Uterus (tissue), 4 donors: ENCODE measurements around the gene HIP1. TPM values are rescaled to one million over a fixed set of nuclear protein-coding genes. Genes with fewer than 3 reads are reported as not detected.

Experiments
- DNase-seq, 2 donors: peaks; one replicate each; pipeline ENCODE4 v3.0.0-alpha.2; 2019 to 2020
- H3K27ac ChIP-seq, 2 donors: fragments of 200-600 bp; sonication (generic); 1 replicate in 1 of 2; 2 replicates in 1 of 2; pipeline ENCODE4 v1.5.1; 2016 to 2018
- H3K27me3 ChIP-seq, 2 donors: fragments of 200-600 bp; sonication (generic); one replicate each; pipeline ENCODE4 v1.5.1; 2018 to 2019; ENCODE audit warnings: control low read depth in 1 of 2
- H3K36me3 ChIP-seq, 2 donors: fragments of 200-600 bp; sonication (generic); one replicate each; pipeline ENCODE4 v1.5.1; 2019; ENCODE audit warnings: control low read depth in 1 of 2
- H3K4me1 ChIP-seq, 2 donors: fragments of 200-600 bp; sonication (generic); one replicate each; pipeline ENCODE4 v1.5.1; 2018 to 2019; ENCODE audit warnings: control low read depth in 1 of 2
- H3K4me3 ChIP-seq, 2 donors: fragments of 200-600 bp; sonication (generic); 1 replicate in 1 of 2; 2 replicates in 1 of 2; pipeline ENCODE4 v1.5.1; 2018 to 2019; ENCODE audit warnings: mild to moderate bottlenecking in 1 of 2
- H3K9me3 ChIP-seq, 2 donors: fragments of 200-600 bp; sonication (generic); one replicate each; pipeline ENCODE4 v1.5.1; 2019; ENCODE audit warnings: control low read depth in 1 of 2
- CTCF ChIP-seq, 4 experiments: fragments of 200-600 bp in 2 of 4; fragments of 450-650 bp in 2 of 4; sonication (generic) in 2 of 4; IDR thresholded peaks; one replicate each; pipeline ENCODE4 v1.5.1; 2016 to 2019; ENCODE audit warnings: antibody characterized with exemption in 4 of 4, mild to moderate bottlenecking in 2 of 4, moderate library complexity in 1 of 4
- POLR2A ChIP-seq, 2 donors: fragments of 450-650 bp; IDR thresholded peaks; one replicate each; pipeline ENCODE4 v1.6.1; 2016; ENCODE audit warnings: antibody characterized with exemption in 2 of 2, mild to moderate bottlenecking in 1 of 2, moderate library complexity in 1 of 2
- intact Hi-C: fragments of 100-400 bp; cut with DNase I; formaldehyde crosslinking; loops from one replicate; pipeline ENCODE4 v1.15.1; 2023; ENCODE audit warnings: low total_unique reads
- total RNA-seq, 4 donors: library from RNA; depleted of rRNA in 3 of 4; stranded (reverse); fragments of >200 nt in 3 of 4; gene quantifications; one replicate each; pipeline versions ENCODE4 v1.1.0 to v1.2.4, GENCODE V29; 2014 to 2023
- donor health status: DM: yes; HTN: yes; CAD: no.

HIP1 gene
- total RNA-seq, 4 donors from 2014 or later: 13.1 to 48.8 (median 20.3) TPM

- peak overlapping the region; percentile 47 to 79 for H3K4me3 ChIP-seq
- DNase-seq: peak in 1 of 2 donors; percentile 15
- TF ChIP-seq CTCF (IDR thresholded peaks at IDR 0.05): no peak
- TF ChIP-seq POLR2A (IDR thresholded peaks at IDR 0.05): no peak
- intact Hi-C loops: no loop called here
- H3K27me3 ChIP-seq: no peaks in the 10 kb centered on the region
- peak overlapping the region; percentile 88 to 95 for H3K27ac ChIP-seq
- H3K9me3 ChIP-seq: no peaks in the 10 kb centered on the region
- H3K4me1 ChIP-seq: no peaks in the 10 kb centered on the region
- no peaks in the 10 kb centered on the region for H3K36me3 ChIP-seq
Observed at GRCh38 chr7:75739796-75740672, 1.3 kb upstream of the HIP1 start.

- no peaks in the 10 kb centered on the region for H3K9me3 ChIP-seq
- H3K4me1 ChIP-seq: no peaks in the 10 kb centered on the region
- H3K4me3 ChIP-seq: peak overlapping the region; percentile 97 to 100
- peak overlapping the region; percentile 88 to 95 for H3K27ac ChIP-seq
- H3K36me3 ChIP-seq: no peaks in the 10 kb centered on the region
- H3K27me3 ChIP-seq: no peaks in the 10 kb centered on the region
- peak; percentile 99 to 100 for DNase-seq
- intact Hi-C loops: no loop called here
- TF ChIP-seq CTCF (IDR thresholded peaks at IDR 0.05): peak in 3 of 4 experiments; percentile 15 to 56 (median 16)
- peak in 1 of 2 donors; percentile 66 for TF ChIP-seq POLR2A (IDR thresholded peaks at IDR 0.05)
Observed at GRCh38 chr7:75738975-75739795, 444 bp upstream of the HIP1 start.

- peak overlapping the region; percentile 97 to 100 for H3K4me3 ChIP-seq
- no peak for TF ChIP-seq CTCF (IDR thresholded peaks at IDR 0.05)
- no peak for TF ChIP-seq POLR2A (IDR thresholded peaks at IDR 0.05)
- H3K9me3 ChIP-seq: no peaks in the 10 kb centered on the region
- DNase-seq: peak in 1 of 2 donors; percentile 35
- peak overlapping the region; percentile 82 to 90 for H3K27ac ChIP-seq
- H3K27me3 ChIP-seq: no peaks in the 10 kb centered on the region
- no peaks in the 10 kb centered on the region for H3K36me3 ChIP-seq
- intact Hi-C loops: no loop called here
- H3K4me1 ChIP-seq: no peaks in the 10 kb centered on the region
Observed at GRCh38 chr7:75737856-75738603, 711 bp downstream of the HIP1 start.

- TF ChIP-seq CTCF (IDR thresholded peaks at IDR 0.05) (no peak), POLR2A (IDR thresholded peaks at IDR 0.05) (no peak)
- intact Hi-C loops: no loop called here
- Histone ChIP-seq H3K36me3 (no peaks in the 10 kb centered on the region), H3K9me3 (no peaks in the 10 kb centered on the region), H3K4me1 (no peaks in the 10 kb centered on the region), H3K27ac (no peak overlapping the region), H3K27me3 (no peaks in the 10 kb centered on the region), H3K4me3 (no peak overlapping the region)
- DNase-seq: no peak
Observed at GRCh38 chr7:75735581-75736350, 3.0 kb downstream of the HIP1 start.
